Measurements from ENCODE around the gene NDUFB3. TPM values are rescaled to one million over a fixed set of nuclear protein-coding genes. Genes with fewer than 3 reads are reported as not detected.

NDUFB3 gene
- total RNA-seq, 1 donor from 2014 or later = 50.7 TPM

- H3K4me1 Mint-ChIP-seq = peaks cover 49% of the 10 kb centered on the region
- no peak overlapping the region for H3K4me3 Mint-ChIP-seq
- no peaks in the 10 kb centered on the region for H3K9me3 Mint-ChIP-seq
- TF ChIP-seq CTCF (IDR thresholded peaks at IDR 0.05; ENCODE audit: unreplicated experiment) = no peak
- no peak for DNase-seq (ENCODE audit: low spot score in 2 of 2, unreplicated experiment in 2 of 2)
- no peak overlapping the region for H3K27ac Mint-ChIP-seq
- H3K27me3 Mint-ChIP-seq (ENCODE audit: low read depth) = no peaks in the 10 kb centered on the region
- peaks cover 2% of the 10 kb centered on the region for H3K36me3 Mint-ChIP-seq
These were observed 56.2 kb downstream of the NDUFB3 start for GRCh38 chr2:201128033-201128432.

- no peak overlapping the region for H3K4me3 Mint-ChIP-seq
- no peak for DNase-seq (ENCODE audit: low spot score in 2 of 2, unreplicated experiment in 2 of 2)
- peaks cover 43% of the 10 kb centered on the region for H3K4me1 Mint-ChIP-seq
- peak overlapping the region; percentile 50 for H3K27ac Mint-ChIP-seq
- peaks cover 6% of the 10 kb centered on the region for H3K36me3 Mint-ChIP-seq
- H3K9me3 Mint-ChIP-seq = no peaks in the 10 kb centered on the region
- TF ChIP-seq CTCF (IDR thresholded peaks at IDR 0.05; ENCODE audit: unreplicated experiment) = no peak
- no peaks in the 10 kb centered on the region for H3K27me3 Mint-ChIP-seq (ENCODE audit: low read depth)
These were observed 57.2 kb downstream of the NDUFB3 start for GRCh38 chr2:201128933-201129505.

- Mint-ChIP-seq H3K4me3 (no peak overlapping the region), H3K27me3 (ENCODE audit: low read depth) (no peaks in the 10 kb centered on the region), H3K36me3 (peaks cover 6% of the 10 kb centered on the region), H3K4me1 (peaks cover 30% of the 10 kb centered on the region), H3K27ac (no peak overlapping the region), H3K9me3 (no peaks in the 10 kb centered on the region)
- DNase-seq (ENCODE audit: low spot score in 2 of 2, unreplicated experiment in 2 of 2) = no peak
- TF ChIP-seq CTCF (IDR thresholded peaks at IDR 0.05; ENCODE audit: unreplicated experiment) = no peak
These were observed 58.9 kb downstream of the NDUFB3 start for GRCh38 chr2:201130524-201131186.

- H3K4me1 Mint-ChIP-seq = peaks cover 12% of the 10 kb centered on the region
- peaks cover 13% of the 10 kb centered on the region for H3K36me3 Mint-ChIP-seq
- H3K9me3 Mint-ChIP-seq = no peaks in the 10 kb centered on the region
- no peak overlapping the region for H3K4me3 Mint-ChIP-seq
- no peaks in the 10 kb centered on the region for H3K27me3 Mint-ChIP-seq (ENCODE audit: low read depth)
- no peak overlapping the region for H3K27ac Mint-ChIP-seq
- no peak for TF ChIP-seq CTCF (IDR thresholded peaks at IDR 0.05; ENCODE audit: unreplicated experiment)
- DNase-seq (ENCODE audit: low spot score in 2 of 2, unreplicated experiment in 2 of 2) = no peak
These were observed 60.7 kb downstream of the NDUFB3 start for GRCh38 chr2:201132518-201132917.

Other genes starting within 250 kb of the NDUFB3 start
- 101 to 118 TPM (median 106 TPM) in 3 replicates for gene CLK1, start 207.3 kb upstream of the NDUFB3 start, total RNA-seq
- 51.1 to 55.4 TPM (median 52.9 TPM) in 3 replicates for gene PPIL3, start 182.9 kb upstream of the NDUFB3 start, total RNA-seq
- gene NIF3L1, start 182.6 kb upstream of the NDUFB3 start, total RNA-seq = 24.8 to 28.7 TPM (median 26.2 TPM) in 3 replicates
- gene ORC2, start 108.3 kb upstream of the NDUFB3 start, total RNA-seq = 33.7 to 38.3 TPM (median 37.5 TPM) in 3 replicates
- 18.9 to 20.3 TPM (median 19.1 TPM) in 3 replicates for gene HYCC2, start 330 bp upstream of the NDUFB3 start, total RNA-seq
- 37.0 to 43.9 TPM (median 40.8 TPM) in 3 replicates for gene CFLAR, start 44.2 kb downstream of the NDUFB3 start, total RNA-seq
- 2.2 to 3.1 TPM (median 2.8 TPM) in 3 replicates for gene CASP10, start 111.1 kb downstream of the NDUFB3 start, total RNA-seq
- gene CASP8, start 188.5 kb downstream of the NDUFB3 start, total RNA-seq = 16.1 to 18.3 TPM (median 16.3 TPM) in 3 replicates

Measured in mesothelial cell of epicardium (in vitro differentiated cells).